ENCODE results near the gene ABHD11. TPM values are rescaled to one million over a fixed set of nuclear protein-coding genes. Genes with fewer than 3 reads are reported as not detected.

ABHD11 gene
- total and polyA plus RNA-seq, 9 of the 15 experiments (the other 6 are each of a cell fraction or from before 2014, with no cell fraction given): 7.7 to 44.2 (median 18.9) TPM

- intact Hi-C loops (cut with micrococcal nuclease) (loop anchor here (5.0 kb wide), 1 partner anchor 35 kb away; the partner anchor contains the start of genes BUD23 and DNAJC30), in situ Hi-C loops (cut with MboI) (no loop called here)
- DNase-seq (ENCODE audit: extremely low read depth in 1 of 4, low spot score in 3 of 4): no peak
- CTCF ChIA-PET (ENCODE audit: low intra/inter-chr PET ratio): no interaction called here
- Histone ChIP-seq H3K9ac (ENCODE audit: insufficient read depth in 1 of 2, low read depth in 2 of 2, low read length in 2 of 2) (no peak overlapping the region), H3K9me1 (ENCODE audit: control insufficient read depth, insufficient read depth, low read length) (peaks cover 6% of the 10 kb centered on the region), H3K4me1 (replicated peaks in 1 of 2; ENCODE audit: control insufficient read depth in 2 of 2, insufficient read depth in 2 of 2, low read length in 2 of 2) (peaks cover 20 to 50% of the 10 kb centered on the region in 2 experiments), H3K9me3 (replicated peaks; ENCODE audit: control insufficient read depth, insufficient read depth, low read depth, low read length) (no peaks in the 10 kb centered on the region), H3K4me3 (no peak overlapping the region), H3K79me2 (ENCODE audit: control insufficient read depth, insufficient read depth, low read length) (peaks cover 10% of the 10 kb centered on the region; the same call in 2 of the 3 replicates), H4K20me1 (replicated peaks; ENCODE audit: control insufficient read depth, insufficient read depth, low read length) (peaks cover 29% of the 10 kb centered on the region), H3K4me2 (ENCODE audit: insufficient read depth, low read length) (no peak overlapping the region), H2AFZ (ENCODE audit: low read depth, low read length) (no peak overlapping the region), H3K36me3 (ENCODE audit: control insufficient read depth, insufficient read depth, low read length) (no peaks in the 10 kb centered on the region), H3K27ac (ENCODE audit: extremely low read depth, low read depth, low read length) (no peak overlapping the region), H3K27me3 (ENCODE audit: control insufficient read depth in 2 of 2, insufficient read depth in 2 of 2, low read length in 2 of 2) (no peaks in the 10 kb centered on the region)
- BruUV-seq (replicated peaks): no TSS peak
- WGBS (ENCODE audit: insufficient coverage, low coverage, missing lambda C conversion rate): 72% methylated on average over 8 of the region's 13 CpGs
- TF ChIP-seq KLF16 (IDR thresholded peaks at IDR 0.05): peak; percentile 61; the same call in 1 of the 2 replicates
- TF ChIP-seq, protein P1, sequence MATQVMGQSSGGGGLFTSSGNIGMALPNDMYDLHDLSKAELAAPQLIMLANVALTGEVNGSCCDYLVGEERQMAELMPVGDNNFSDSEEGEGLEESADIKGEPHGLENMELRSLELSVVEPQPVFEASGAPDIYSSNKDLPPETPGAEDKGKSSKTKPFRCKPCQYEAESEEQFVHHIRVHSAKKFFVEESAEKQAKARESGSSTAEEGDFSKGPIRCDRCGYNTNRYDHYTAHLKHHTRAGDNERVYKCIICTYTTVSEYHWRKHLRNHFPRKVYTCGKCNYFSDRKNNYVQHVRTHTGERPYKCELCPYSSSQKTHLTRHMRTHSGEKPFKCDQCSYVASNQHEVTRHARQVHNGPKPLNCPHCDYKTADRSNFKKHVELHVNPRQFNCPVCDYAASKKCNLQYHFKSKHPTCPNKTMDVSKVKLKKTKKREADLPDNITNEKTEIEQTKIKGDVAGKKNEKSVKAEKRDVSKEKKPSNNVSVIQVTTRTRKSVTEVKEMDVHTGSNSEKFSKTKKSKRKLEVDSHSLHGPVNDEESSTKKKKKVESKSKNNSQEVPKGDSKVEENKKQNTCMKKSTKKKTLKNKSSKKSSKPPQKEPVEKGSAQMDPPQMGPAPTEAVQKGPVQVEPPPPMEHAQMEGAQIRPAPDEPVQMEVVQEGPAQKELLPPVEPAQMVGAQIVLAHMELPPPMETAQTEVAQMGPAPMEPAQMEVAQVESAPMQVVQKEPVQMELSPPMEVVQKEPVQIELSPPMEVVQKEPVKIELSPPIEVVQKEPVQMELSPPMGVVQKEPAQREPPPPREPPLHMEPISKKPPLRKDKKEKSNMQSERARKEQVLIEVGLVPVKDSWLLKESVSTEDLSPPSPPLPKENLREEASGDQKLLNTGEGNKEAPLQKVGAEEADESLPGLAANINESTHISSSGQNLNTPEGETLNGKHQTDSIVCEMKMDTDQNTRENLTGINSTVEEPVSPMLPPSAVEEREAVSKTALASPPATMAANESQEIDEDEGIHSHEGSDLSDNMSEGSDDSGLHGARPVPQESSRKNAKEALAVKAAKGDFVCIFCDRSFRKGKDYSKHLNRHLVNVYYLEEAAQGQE (IDR thresholded peaks at IDR 0.05; ENCODE audit: borderline replicate concordance): peak; percentile 74
- TF ChIP-seq, protein P1 (CRISPR knock-in tag; IDR thresholded peaks at IDR 0.05; ENCODE audit: low read depth): no peak
- TF ChIP-seq, protein P2, sequence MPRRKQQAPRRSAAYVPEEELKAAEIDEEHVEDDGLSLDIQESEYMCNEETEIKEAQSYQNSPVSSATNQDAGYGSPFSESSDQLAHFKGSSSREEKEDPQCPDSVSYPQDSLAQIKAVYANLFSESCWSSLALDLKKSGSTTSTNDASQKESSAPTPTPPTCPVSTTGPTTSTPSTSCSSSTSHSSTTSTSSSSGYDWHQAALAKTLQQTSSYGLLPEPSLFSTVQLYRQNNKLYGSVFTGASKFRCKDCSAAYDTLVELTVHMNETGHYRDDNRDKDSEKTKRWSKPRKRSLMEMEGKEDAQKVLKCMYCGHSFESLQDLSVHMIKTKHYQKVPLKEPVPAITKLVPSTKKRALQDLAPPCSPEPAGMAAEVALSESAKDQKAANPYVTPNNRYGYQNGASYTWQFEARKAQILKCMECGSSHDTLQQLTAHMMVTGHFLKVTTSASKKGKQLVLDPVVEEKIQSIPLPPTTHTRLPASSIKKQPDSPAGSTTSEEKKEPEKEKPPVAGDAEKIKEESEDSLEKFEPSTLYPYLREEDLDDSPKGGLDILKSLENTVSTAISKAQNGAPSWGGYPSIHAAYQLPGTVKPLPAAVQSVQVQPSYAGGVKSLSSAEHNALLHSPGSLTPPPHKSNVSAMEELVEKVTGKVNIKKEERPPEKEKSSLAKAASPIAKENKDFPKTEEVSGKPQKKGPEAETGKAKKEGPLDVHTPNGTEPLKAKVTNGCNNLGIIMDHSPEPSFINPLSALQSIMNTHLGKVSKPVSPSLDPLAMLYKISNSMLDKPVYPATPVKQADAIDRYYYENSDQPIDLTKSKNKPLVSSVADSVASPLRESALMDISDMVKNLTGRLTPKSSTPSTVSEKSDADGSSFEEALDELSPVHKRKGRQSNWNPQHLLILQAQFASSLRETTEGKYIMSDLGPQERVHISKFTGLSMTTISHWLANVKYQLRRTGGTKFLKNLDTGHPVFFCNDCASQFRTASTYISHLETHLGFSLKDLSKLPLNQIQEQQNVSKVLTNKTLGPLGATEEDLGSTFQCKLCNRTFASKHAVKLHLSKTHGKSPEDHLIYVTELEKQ (CRISPR knock-in tag; IDR thresholded peaks at IDR 0.05): no peak
- TF ChIP-seq RAD21 (CRISPR knock-in tag; conservative IDR thresholded peaks at IDR 0.05 in 1 of 2, IDR thresholded peaks at IDR 0.05 in 1 of 2): no peak
- no peak for TF ChIP-seq ZC3H11A (IDR thresholded peaks at IDR 0.05; ENCODE audit: low read depth, low read length)
- POLR2A ChIA-PET: interaction anchor here (0.7 to 3.3 kb wide), 4 partner anchors 11 to 908 kb away, joined by 3 to 16 read pairs (median 3); no protein-coding TSS in a partner anchor
- no peak for ATAC-seq
- no peak for FAIRE-seq
Observed at GRCh38 chr7:73717025-73717807, 21.4 kb downstream of the ABHD11 start.

Measured in K562 (cell line).